Measurements from ENCODE around the gene TOLLIP. TPM values are rescaled to one million over a fixed set of nuclear protein-coding genes. Genes with fewer than 3 reads are reported as not detected.

TOLLIP gene
- total RNA-seq, 1 experiment from 2014 or later: 29.5 TPM

GRCh38 chr11:1271002-1271401, 38.4 kb downstream of the TOLLIP start:
- POLR2A ChIA-PET (ENCODE audit: unreplicated experiment): no interaction called here
- H3K9me3 ChIP-seq (ENCODE audit: insufficient read depth, low read depth): no peaks in the 10 kb centered on the region
- H3K4me3 ChIP-seq: no peak overlapping the region
- intact Hi-C loops (cut with micrococcal nuclease; ENCODE audit: unreplicated experiment): no loop called here
- H3K4me2 ChIP-seq: no peak overlapping the region
- H3K9me2 ChIP-seq (ENCODE audit: insufficient read depth): no peaks in the 10 kb centered on the region
- no peak for DNase-seq
- no peaks in the 10 kb centered on the region for H3K79me2 ChIP-seq (ENCODE audit: low read depth)
- TF ChIP-seq CTCF (conservative IDR thresholded peaks at IDR 0.05): no peak
- TF ChIP-seq EZH2 (IDR thresholded peaks at IDR 0.05; ENCODE audit: low read depth): no peak
- no peaks in the 10 kb centered on the region for H3F3A ChIP-seq (ENCODE audit: insufficient read depth, low read depth)
- no peak overlapping the region for H2AFZ ChIP-seq
- H3K27me3 ChIP-seq (ENCODE audit: insufficient read depth, low read depth): no peaks in the 10 kb centered on the region
- H3K27ac ChIP-seq: no peak overlapping the region
- H3K36me3 ChIP-seq (ENCODE audit: low read depth): no peaks in the 10 kb centered on the region
- no peaks in the 10 kb centered on the region for H3K4me1 ChIP-seq (replicated peaks; ENCODE audit: insufficient read depth)
- CTCF ChIA-PET: no interaction called here
- H4K20me1 ChIP-seq (ENCODE audit: insufficient read depth): peaks cover 4% of the 10 kb centered on the region; the same call in 1 of the 2 replicates
- BruUV-seq (replicated peaks): no TSS peak

GRCh38 chr11:1270476-1270875, 39.0 kb downstream of the TOLLIP start:
- POLR2A ChIA-PET (ENCODE audit: unreplicated experiment): no interaction called here
- H3K79me2 ChIP-seq (ENCODE audit: low read depth): no peaks in the 10 kb centered on the region
- no peak for TF ChIP-seq CTCF (conservative IDR thresholded peaks at IDR 0.05)
- no TSS peak for BruUV-seq (replicated peaks)
- no peaks in the 10 kb centered on the region for H3K4me1 ChIP-seq (replicated peaks; ENCODE audit: insufficient read depth)
- H4K20me1 ChIP-seq (ENCODE audit: insufficient read depth): peaks cover 4% of the 10 kb centered on the region; the same call in 1 of the 2 replicates
- H3K4me2 ChIP-seq: no peak overlapping the region
- CTCF ChIA-PET: no interaction called here
- no peak overlapping the region for H2AFZ ChIP-seq
- H3K9me3 ChIP-seq (ENCODE audit: insufficient read depth, low read depth): no peaks in the 10 kb centered on the region
- intact Hi-C loops (cut with micrococcal nuclease; ENCODE audit: unreplicated experiment): no loop called here
- no peak for DNase-seq
- H3K9me2 ChIP-seq (ENCODE audit: insufficient read depth): no peaks in the 10 kb centered on the region
- H3K27ac ChIP-seq: no peak overlapping the region
- H3K27me3 ChIP-seq (ENCODE audit: insufficient read depth, low read depth): no peaks in the 10 kb centered on the region
- H3K36me3 ChIP-seq (ENCODE audit: low read depth): no peaks in the 10 kb centered on the region
- no peak overlapping the region for H3K4me3 ChIP-seq
- H3F3A ChIP-seq (ENCODE audit: insufficient read depth, low read depth): no peaks in the 10 kb centered on the region

- DNase-seq: no peak
- Histone ChIP-seq H3K4me2 (no peak overlapping the region), H4K20me1 (ENCODE audit: insufficient read depth) (peaks cover 4% of the 10 kb centered on the region; the same call in 1 of the 2 replicates), H3K9me2 (ENCODE audit: insufficient read depth) (no peaks in the 10 kb centered on the region), H3K4me1 (replicated peaks; ENCODE audit: insufficient read depth) (no peaks in the 10 kb centered on the region), H3K9me3 (ENCODE audit: insufficient read depth, low read depth) (no peaks in the 10 kb centered on the region), H3F3A (ENCODE audit: insufficient read depth, low read depth) (no peaks in the 10 kb centered on the region), H3K79me2 (ENCODE audit: low read depth) (no peaks in the 10 kb centered on the region), H3K36me3 (ENCODE audit: low read depth) (no peaks in the 10 kb centered on the region), H3K27ac (no peak overlapping the region), H2AFZ (no peak overlapping the region), H3K4me3 (no peak overlapping the region), H3K27me3 (ENCODE audit: insufficient read depth, low read depth) (no peaks in the 10 kb centered on the region)
- CTCF ChIA-PET: no interaction called here
- POLR2A ChIA-PET (ENCODE audit: unreplicated experiment): no interaction called here
- intact Hi-C loops (cut with micrococcal nuclease; ENCODE audit: unreplicated experiment): no loop called here
- BruUV-seq (replicated peaks): no TSS peak
- TF ChIP-seq EZH2 (IDR thresholded peaks at IDR 0.05; ENCODE audit: low read depth) (no peak), CTCF (conservative IDR thresholded peaks at IDR 0.05) (no peak)
Observed at GRCh38 chr11:1269957-1270356, 39.5 kb downstream of the TOLLIP start.
